Measurements from ENCODE around the gene MAG.

MAG gene

GRCh38 chr19:35291916-35292315 lies at the start of gene MAG:
TSS of gene MAG (plus strand) at chr19:35292161. CDS start at chr19:35295409, 3,248 bp downstream.
- no peak for DNase-seq

GRCh38 chr19:35246466-35247092 lies 45.4 kb upstream of the MAG start:
- no peak for DNase-seq

- peak; percentile 94 for DNase-seq
These were observed 44.2 kb upstream of the MAG start for GRCh38 chr19:35247526-35248309.

- DNase-seq: peak; percentile 94
These were observed 43.4 kb upstream of the MAG start, which contains the start of gene LSR for GRCh38 chr19:35248310-35249145. TSS of gene LSR (plus strand) at chr19:35249002. CDS start at chr19:35249023, 21 bp downstream.

- DNase-seq: no peak
These were observed 42.7 kb upstream of the MAG start for GRCh38 chr19:35249146-35249847.

- peak; percentile 17 for DNase-seq
These were observed 41.9 kb upstream of the MAG start for GRCh38 chr19:35249848-35250711.

GRCh38 chr19:35251456-35251855 lies 40.5 kb upstream of the MAG start:
- DNase-seq: no peak

GRCh38 chr19:35253316-35254286 lies 38.4 kb upstream of the MAG start:
- no peak for DNase-seq

GRCh38 chr19:35254341-35255297 lies 37.3 kb upstream of the MAG start:
- no peak for DNase-seq

GRCh38 chr19:35256566-35256965 lies 35.4 kb upstream of the MAG start:
- no peak for DNase-seq

- DNase-seq: no peak
These were observed 34.9 kb upstream of the MAG start for GRCh38 chr19:35257113-35257461.

- peak; percentile 32 for DNase-seq
These were observed 31.2 kb upstream of the MAG start for GRCh38 chr19:35260694-35261304.

GRCh38 chr19:35261356-35262100 lies 30.4 kb upstream of the MAG start:
- DNase-seq: peak; percentile 35

GRCh38 chr19:35262101-35262761 lies 29.7 kb upstream of the MAG start:
- DNase-seq: peak; percentile 46

- DNase-seq: peak; percentile 41
These were observed 27.5 kb upstream of the MAG start for GRCh38 chr19:35264268-35265125.

GRCh38 chr19:35265126-35265899 lies 26.6 kb upstream of the MAG start:
- peak; percentile 51 for DNase-seq
